Brain pericyte (primary cell): ENCODE data around the gene IMPDH1.
A peak's percentile ranks its signal among the peaks of the same experiment; 100 is the strongest.

ENCODE experiments used
- DNase-seq: peaks from one replicate; pipeline ENCODE4 v3.0.0-alpha.2; 2012; ENCODE audit warnings: low read depth, low spot score

The IMPDH1 gene

DNA sequence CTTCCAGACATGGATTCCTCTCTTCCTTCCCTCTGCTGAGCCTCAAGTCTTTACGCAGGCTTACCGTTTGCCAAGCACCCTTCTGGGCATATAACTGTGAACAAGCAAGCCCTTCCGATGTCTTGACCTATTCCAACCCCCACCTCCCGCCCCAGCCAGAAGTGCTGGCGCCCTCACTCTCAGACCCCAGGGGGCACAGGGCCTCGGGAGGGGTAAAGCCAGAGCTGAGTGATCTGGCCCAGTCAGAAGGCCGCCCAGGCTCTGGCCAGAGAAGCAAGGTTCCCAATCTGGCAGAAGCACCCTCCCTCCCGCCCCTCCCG is 49.5 kb downstream of the IMPDH1 start:
- DNase-seq, result no peak

DNA sequence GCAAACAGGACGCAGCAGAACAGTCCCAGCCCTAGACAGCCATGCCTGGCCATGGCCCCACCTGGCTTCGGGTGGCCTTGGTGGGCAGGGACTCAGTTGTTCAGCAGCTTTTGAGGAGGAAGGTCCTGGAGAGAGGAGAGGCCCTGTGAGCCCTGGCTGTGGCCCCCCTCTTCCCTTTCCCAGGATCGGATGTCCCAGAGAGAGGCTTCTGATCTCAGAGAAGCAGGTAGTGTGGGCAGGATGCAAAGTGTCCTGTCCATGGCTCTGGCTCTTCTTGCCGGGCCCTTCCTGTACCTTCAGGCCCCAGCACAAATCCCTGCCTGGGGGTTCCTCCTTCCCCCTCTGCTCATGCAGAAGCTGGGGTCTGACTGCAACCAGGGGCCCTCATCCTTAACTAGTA is 49.8 kb downstream of the IMPDH1 start:
- no peak for DNase-seq

DNA sequence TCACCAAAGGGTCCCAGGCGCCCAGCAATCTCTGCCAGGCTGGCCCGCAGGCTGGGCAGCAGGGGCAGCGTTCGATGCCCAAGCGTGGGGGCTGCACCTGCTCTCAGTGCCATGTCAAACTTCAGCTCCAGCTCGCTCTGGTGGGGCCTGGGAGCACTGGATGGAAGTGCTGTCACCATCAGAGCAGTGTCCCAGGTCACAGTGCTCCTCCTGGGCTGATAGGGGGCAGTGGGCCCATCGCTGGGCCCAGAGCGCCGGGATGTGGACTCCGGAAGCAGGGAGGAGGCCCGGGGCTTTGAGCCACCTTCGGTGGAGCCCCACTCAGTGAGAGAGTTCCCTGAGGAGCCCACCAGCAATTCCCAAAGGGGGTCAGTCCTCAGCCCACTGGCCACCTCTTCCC is 50.4 kb downstream of the IMPDH1 start:
- no peak for DNase-seq

DNA sequence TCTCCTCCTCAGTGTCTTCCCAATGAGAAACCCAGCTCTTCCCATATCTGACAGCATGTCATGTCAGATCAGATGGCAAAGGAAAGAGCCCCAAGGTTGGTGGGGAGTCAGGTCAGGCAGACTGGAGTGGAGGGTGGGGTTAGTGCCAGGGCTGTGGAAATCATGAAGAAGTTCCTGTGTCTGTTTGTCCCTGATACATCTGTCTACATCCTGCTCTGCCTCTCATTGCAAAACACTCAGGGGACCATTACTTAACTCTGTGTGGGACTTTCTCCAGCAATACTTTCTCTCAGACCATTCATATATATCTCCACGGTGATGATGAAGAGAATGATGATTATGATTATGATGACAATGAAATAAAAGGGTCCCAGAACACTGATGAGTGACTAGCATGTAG is 51.5 kb downstream of the IMPDH1 start:
- DNase-seq, result no peak

DNA sequence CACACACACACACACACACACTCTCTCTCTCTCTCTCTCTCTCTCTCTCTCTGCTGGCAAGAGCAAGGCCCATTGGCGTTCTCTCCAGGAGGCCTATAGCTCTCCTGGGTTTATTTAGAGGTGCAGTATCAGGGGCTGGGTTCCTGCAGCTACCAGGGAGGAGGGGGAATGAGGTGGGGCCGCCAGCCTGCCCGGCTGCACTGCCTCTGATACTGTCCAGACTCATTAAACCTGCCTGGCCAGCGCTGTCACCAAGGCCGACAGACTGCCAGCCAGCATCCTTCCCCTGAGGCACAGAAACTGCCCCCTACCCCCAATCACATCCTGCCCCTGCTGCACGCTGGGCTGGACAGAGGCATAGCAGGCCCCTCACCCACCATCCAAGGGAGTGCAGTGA is 52.6 kb downstream of the IMPDH1 start:
- no peak for DNase-seq

DNA sequence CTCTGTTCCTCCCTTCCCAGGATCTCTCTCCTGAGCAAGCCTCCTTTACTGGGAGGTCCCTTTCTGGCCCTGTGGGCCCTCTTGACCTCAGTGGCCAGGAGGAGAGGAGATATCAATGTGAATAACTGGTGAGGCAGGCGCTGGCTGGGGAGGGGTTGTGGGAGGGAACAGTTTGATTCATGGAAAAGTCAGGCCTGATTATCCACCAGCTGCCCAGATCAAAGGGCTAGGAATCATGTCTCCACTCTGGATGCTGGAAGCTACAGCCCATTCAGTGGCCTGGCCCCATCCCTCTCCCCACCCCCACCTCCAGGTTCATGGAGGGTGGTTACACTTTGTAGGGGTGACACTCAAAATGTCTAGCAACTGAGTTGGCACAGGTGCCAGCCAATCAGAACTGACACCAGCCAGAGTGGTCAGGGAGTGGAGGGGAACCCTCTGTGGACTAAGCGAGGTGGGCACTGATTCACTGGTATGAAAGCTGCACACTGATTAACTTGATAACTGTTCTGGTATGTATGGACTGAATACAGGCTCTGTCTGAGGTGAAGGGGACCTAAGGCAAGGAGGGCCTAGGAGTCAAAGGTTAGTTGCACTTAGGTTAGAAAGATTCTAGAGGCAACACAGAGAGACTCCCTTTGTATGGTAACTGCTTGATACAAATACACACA is 53.1 kb downstream of the IMPDH1 start:
- DNase-seq, result no peak

DNA sequence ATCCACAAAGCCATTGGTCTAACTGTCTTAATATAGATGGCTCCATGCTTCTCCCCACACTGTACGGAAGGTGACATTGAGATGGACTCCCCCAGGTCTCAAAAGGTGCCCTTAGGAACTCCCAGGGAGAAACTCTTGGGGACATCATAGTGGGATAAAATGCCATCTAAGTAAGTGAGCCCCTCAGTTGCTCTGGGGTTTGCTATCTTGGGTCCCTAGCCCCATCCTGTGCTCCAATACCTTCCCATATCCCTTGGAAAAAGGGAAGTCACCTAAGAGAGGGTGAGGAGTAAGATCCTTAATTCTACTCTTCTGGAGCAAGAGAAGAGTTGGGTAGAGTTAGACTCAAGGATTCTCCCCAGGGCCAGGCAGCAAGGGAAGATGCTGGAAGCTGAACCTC is 56.2 kb downstream of the IMPDH1 start:
- no peak for DNase-seq

DNA sequence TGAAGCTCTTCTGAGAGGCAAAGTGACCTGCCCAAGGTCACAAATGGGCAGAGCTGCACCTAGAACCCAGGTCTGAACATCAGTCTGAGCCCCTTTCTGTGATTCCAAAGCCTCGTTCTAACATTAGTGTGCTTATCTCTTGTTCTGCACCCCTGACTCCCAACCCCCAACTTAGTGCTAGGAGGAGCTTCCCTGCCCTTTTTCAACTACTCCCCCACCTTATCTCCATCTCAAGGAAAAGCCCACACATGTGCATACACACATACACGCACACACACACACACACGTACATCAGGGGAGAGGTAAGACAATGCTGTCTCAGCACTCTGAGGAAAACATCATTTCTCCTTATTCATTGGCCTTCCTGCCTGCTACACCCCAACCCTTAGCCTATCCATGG is 56.6 kb downstream of the IMPDH1 start:
- DNase-seq, result no peak

DNA sequence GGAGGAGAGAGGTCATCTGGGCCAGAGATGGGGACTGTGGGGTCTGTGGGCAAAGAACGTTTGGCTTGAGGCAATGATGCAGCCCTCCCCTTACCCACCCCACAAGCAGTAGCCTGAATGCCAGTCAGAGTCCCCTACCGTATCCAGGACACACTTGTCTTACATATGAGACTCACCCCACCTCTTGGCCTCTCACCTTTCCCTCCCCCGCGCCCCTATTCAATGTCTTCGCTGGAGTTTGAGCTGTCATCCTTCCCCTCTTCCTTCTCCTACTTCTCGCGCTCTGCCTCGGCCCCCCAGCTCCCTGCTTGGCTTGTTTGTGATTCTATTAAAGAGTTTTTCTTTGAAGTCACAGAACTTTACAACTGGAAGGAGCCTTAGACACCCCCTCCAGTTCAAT is 57.1 kb downstream of the IMPDH1 start:
- DNase-seq, result no peak

DNA sequence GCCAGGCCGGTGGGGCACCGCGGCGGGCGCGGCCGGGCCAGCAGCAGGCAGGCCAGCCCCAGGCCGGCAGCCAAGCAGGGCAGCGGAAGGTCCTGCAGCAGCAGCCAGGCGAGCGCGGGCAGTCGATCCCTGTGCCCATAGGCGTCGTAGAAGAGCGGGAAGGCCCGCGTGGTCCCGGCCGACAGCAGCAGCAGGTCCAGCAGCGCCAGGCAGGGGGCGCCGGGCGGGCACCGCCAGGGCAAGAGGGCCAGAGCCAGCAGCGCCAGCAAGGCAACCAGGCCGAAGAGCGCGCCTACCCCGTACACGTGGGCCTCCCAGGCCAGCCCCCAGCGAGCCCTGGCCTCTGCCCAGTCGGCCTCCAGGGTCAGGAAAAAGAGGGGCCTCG is 57.6 kb downstream of the IMPDH1 start:
- no peak for DNase-seq

DNA sequence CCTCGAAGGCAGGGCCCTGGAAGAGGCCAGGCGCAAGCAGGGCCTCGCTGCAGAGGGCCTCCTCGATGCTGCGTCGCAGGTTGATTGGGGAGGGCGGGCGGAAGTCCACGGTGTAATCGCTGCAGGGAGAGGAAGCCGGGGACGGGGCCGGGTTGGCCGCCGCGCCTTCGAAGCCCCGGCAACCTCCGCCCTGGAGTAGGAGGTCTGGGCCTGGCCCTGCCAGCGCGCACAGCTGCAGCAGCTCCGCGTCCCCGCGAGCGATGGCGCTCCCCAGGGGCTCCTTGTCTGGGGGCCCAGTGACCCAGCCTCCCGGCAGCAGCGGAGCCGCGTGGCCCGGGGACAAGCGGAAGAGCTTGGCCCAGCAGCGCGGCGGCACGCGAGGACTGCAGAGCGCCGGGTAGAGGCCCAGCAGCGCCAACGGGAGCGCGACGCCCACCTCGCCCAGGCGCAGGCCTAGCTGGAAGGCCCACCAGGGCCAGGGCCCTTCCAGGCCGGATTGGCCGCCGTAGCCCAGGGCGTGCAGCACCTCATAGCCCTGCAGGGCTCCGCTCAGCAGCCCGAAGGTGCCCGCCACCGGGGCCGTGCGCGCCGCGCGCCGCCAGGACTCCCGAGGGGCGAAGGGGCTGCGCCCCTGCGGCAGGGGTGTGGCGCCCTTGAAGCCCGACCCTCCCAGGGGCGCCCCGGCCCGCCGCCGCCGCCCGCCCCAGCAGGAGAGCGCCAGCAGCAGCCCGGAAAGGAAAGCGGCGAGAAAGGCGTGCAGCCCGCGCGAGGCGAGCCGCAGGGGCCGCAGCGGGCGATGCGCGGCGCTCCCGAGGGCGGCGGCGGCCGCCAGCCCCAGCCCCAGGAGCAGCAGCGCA is 58.3 kb downstream of the IMPDH1 start:
- DNase-seq, result no peak

DNA sequence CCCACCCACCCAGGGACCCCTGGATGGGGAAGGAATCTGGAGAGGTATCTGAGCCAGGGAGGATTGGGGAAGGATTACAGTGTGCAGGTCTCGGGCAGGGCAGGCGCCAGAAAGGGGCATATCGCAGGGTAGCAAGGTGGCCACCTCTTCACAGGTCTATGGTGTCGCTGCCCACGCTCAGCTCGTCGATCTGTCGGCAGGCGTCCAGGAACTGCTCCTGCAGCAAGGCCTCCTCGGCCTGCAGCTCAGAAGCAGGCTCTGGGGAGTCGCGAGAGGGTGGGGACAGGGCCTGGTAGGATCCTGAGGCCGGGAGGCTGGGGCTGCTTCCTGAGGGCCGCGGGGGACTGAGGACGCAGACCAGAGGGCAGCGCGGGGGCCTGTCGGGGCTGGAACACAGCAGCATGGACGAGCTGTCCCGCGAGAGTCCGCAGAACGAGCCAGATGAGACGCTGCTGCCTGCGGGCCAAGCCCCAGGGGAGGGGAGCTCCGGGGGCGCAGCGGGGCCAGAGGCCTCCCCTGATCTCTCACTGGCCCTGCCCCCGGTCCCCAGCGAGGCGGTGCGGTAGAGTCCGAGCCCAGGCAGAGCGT is 59.0 kb downstream of the IMPDH1 start:
- DNase-seq, result no peak

DNA sequence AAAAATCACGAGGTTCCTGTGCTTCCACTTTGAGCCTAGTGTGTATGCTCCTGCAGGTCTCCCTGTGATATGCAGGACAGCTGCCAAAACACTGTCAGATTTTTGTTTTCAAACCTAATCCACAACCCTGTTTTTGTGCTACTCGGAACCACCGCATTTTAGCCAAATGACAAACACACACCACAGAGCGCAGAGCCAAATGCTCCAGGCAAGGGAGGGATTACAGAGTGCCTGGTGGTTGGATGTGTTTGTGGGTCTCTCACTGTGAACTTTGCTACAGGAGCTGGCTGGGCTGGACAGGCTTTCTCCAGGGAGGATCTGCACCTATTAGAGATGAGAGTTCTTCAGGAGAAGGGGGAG is 60.3 kb downstream of the IMPDH1 start:
- no peak for DNase-seq

DNA sequence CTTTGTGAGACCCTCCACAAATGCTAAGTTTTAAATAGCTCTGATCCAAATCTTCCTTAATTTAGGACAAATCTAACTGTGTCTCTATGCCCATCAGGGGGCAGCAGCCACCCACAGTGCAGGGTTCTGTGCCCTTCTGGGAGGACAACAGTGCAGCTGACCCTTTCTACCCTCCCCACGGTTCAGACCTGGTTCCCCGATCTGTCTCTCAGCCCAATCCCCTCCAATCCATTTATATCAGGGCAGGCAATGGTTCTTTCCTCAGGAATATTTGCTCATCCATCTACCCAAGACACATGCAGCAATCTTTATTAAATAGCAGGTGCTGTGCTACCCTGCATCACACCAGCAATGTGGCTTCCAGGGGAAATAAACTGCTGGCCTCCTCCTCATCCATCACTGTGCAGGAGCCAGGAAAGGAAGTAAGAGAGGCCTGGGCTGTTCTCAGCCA is 62.1 kb downstream of the IMPDH1 start:
- DNase-seq, result no peak

DNA sequence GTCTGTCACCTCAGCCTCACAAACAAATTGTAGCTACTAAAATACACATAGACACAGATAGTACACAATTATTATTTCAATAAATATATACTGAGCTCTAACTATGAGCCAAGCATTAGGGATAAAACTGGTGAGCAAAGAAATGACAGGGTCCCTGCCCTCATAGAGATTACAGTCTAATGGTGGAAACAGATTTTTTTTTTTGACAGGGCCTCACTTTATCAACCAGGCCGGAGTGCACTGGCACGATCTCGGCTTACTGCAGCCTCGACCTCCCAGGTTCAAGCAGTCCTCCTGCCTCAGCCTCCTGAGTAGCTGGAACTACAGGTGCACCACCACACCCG is 65.4 kb downstream of the IMPDH1 start:
- no peak for DNase-seq

DNA sequence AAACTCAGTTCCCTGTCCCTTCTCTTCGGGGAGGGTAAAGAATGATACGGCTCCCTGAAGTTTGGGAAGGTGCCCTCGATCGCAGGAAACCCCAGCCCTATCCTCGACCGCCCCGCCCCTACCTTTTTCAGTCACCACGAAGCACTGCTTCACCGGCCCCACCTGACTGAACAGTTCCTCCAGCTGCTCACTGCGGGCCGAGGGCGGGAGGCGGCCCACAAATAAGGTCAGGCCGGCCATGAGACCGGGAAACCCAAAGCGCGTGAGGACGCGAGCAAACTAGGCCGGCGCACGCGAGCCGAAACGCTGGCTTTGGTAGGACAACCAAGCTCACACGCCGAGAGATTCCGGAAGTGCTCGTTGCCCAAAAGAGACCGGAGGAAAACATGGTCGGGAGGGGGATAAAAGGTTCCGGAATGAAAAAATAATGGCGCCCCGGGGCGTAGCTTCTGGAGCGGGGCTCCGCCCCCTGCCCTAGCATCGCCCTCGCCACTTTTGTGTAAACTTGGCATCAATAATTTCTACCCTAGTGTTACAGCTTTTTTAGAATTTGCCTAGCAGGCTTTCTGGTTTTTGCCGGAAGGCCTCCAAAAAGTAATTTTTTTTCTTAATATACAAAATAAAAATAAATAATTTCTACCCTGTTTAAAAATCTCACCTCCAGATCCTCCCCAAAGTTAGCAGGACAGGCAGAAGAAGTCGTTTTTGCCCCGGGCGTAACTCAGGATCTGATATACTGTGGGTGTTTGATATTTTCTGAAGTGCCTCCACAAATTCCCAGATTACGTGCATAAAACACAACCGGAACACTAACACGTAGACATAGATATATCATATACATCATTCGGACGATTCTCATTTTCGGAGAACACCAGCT is 66.0 kb downstream of the IMPDH1 start, which contains the start of gene RBM28:
Gene RBM28 (minus strand): TSS at position 355 of the 877 bp plus-strand sequence. CDS start 115 bp downstream, at position 240.
- DNase-seq, result peak; percentile 78
